ENCODE measurements around the gene TMEM86B.

TMEM86B gene

GRCh38 chr19:55256562-55257460 is 28.2 kb upstream of the TMEM86B start:
- DNase-seq: no peak

- DNase-seq: no peak
Measured at GRCh38 chr19:55255618-55256423, 27.3 kb upstream of the TMEM86B start.

- DNase-seq: no peak
Measured at GRCh38 chr19:55254625-55254977, 26.0 kb upstream of the TMEM86B start.

- DNase-seq: no peak
Measured at GRCh38 chr19:55253842-55254624, 25.5 kb upstream of the TMEM86B start.

GRCh38 chr19:55252760-55253663 is 24.4 kb upstream of the TMEM86B start:
- no peak for DNase-seq

- no peak for DNase-seq
Measured at GRCh38 chr19:55251341-55252081, 22.9 kb upstream of the TMEM86B start.

- no peak for DNase-seq
Measured at GRCh38 chr19:55250262-55251036, 21.9 kb upstream of the TMEM86B start.

GRCh38 chr19:55249841-55250240 is 21.3 kb upstream of the TMEM86B start:
- DNase-seq: no peak

- no peak for DNase-seq
Measured at GRCh38 chr19:55248704-55249103, 20.1 kb upstream of the TMEM86B start.

- no peak for DNase-seq
Measured at GRCh38 chr19:55248166-55248675, 19.7 kb upstream of the TMEM86B start.

GRCh38 chr19:55247621-55248099 is 19.1 kb upstream of the TMEM86B start:
- no peak for DNase-seq

- no peak for DNase-seq
Measured at GRCh38 chr19:55246462-55247451, 18.2 kb upstream of the TMEM86B start.

- no peak for DNase-seq
Measured at GRCh38 chr19:55245236-55245904, 16.8 kb upstream of the TMEM86B start.

GRCh38 chr19:55244004-55244680 is 15.6 kb upstream of the TMEM86B start:
- DNase-seq: no peak

GRCh38 chr19:55242517-55242916 is 14.0 kb upstream of the TMEM86B start:
- no peak for DNase-seq

- DNase-seq: no peak
Measured at GRCh38 chr19:55241935-55242464, 13.4 kb upstream of the TMEM86B start.

All from NCI-H1436 treated with DMSO at 0.1 percent for 48 hours (cell line).